ENCODE results near the gene SMYD3. TPM values are rescaled to one million over a fixed set of nuclear protein-coding genes. Genes with fewer than 3 reads are reported as not detected.

The SMYD3 gene
- total RNA-seq, 2 donors from 2014 or later, result 13.5 to 20.8 TPM

- ATAC-seq (no peak), DNase-seq (no peak)
- Histone ChIP-seq H3K4me3 (no peak overlapping the region), H3K4me1 (peaks cover 4% of the 10 kb centered on the region), H3K27me3 (no peaks in the 10 kb centered on the region), H3K9me3 (peaks cover 0 to 27% (median 0%) of the 10 kb centered on the region in 3 donors), H3K27ac (no peak overlapping the region), H3K36me3 (replicated peaks in 1 of 2; ENCODE audit: insufficient read depth in 1 of 2, low read depth in 2 of 2) (no peaks in the 10 kb centered on the region)
- intact Hi-C loops (cut with DNase I), result no loop called here
- WGBS, 2 donors, result 80 to 81% methylated on average over 2 to 7 of the region's 7 CpGs
- no peak for TF ChIP-seq POLR2A (IDR thresholded peaks at IDR 0.05)
- TF ChIP-seq, protein P1, sequence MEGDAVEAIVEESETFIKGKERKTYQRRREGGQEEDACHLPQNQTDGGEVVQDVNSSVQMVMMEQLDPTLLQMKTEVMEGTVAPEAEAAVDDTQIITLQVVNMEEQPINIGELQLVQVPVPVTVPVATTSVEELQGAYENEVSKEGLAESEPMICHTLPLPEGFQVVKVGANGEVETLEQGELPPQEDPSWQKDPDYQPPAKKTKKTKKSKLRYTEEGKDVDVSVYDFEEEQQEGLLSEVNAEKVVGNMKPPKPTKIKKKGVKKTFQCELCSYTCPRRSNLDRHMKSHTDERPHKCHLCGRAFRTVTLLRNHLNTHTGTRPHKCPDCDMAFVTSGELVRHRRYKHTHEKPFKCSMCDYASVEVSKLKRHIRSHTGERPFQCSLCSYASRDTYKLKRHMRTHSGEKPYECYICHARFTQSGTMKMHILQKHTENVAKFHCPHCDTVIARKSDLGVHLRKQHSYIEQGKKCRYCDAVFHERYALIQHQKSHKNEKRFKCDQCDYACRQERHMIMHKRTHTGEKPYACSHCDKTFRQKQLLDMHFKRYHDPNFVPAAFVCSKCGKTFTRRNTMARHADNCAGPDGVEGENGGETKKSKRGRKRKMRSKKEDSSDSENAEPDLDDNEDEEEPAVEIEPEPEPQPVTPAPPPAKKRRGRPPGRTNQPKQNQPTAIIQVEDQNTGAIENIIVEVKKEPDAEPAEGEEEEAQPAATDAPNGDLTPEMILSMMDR (IDR thresholded peaks at IDR 0.05), result no peak
Measured at GRCh38 chr1:246512230-246512629, 5.2 kb upstream of the SMYD3 start.

- intact Hi-C loops (cut with DNase I), result no loop called here
- ATAC-seq (no peak), DNase-seq (no peak)
- TF ChIP-seq, protein P1 (IDR thresholded peaks at IDR 0.05), result no peak
- no peak for TF ChIP-seq POLR2A (IDR thresholded peaks at IDR 0.05)
- Histone ChIP-seq H3K9me3 (peaks cover 0 to 24% (median 0%) of the 10 kb centered on the region in 3 donors), H3K4me1 (peaks cover 8% of the 10 kb centered on the region), H3K4me3 (no peak overlapping the region), H3K27ac (no peak overlapping the region), H3K27me3 (no peaks in the 10 kb centered on the region), H3K36me3 (replicated peaks in 1 of 2; ENCODE audit: insufficient read depth in 1 of 2, low read depth in 2 of 2) (no peaks in the 10 kb centered on the region)
- 91 to 96% methylated on average over 6 to 7 of the region's 7 CpGs for WGBS, 2 donors
Measured at GRCh38 chr1:246511203-246511602, 4.1 kb upstream of the SMYD3 start.

- intact Hi-C loops (cut with DNase I), result no loop called here
- TF ChIP-seq POLR2A (IDR thresholded peaks at IDR 0.05), result no peak
- TF ChIP-seq, protein P1 (IDR thresholded peaks at IDR 0.05), result no peak
Measured at GRCh38 chr1:246510147-246511030, 3.3 kb upstream of the SMYD3 start.

DNA sequence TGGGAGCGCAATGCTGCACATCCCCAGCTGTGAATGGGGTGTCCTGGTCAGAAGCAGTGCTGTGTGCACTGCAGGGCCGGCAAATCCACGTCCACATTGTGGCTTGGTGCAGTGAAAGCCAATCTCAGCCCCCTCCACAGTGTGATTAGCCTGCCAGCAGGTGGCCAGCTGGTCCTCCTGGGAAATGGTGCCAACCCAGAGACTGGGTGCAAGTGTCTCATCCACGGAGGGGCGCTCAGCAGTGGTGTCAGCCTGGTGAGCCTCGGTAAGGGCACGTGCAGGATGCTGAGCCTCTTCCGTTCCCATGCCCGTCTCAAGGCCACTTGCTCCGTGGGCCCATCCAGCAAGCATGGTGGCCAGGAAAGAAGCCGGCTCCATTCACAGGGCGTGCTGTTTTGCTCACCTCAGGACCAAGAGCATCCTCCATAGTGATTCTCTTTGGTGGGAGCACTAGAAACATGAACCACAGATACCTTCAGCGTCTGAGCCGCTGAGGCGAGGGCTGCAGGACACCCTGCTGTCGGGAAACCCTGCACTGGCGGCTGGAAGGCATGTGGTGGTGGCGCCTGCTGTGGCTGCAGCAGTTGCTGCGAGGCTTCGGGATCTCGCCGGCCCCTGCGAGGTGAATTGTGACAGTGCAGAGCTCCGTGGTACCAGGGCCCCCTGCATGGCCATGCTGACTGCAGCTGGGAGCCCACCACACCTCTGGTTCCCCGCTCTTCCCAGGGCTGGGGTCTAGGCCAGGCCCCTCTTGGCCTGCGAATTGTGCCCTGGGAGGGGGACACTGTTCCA lies 2.0 kb upstream of the SMYD3 start:
- no peak for ATAC-seq
- WGBS, 2 donors, result 75 to 87% methylated on average over 1 to 25 of the region's 26 CpGs

More at GRCh38 chr1:246510147-246511030, 3.3 kb upstream of the SMYD3 start:
- 81 to 84% methylated on average over 5 to 11 of the region's 13 CpGs for WGBS, 2 donors
- no peaks in the 10 kb centered on the region for H3K27me3 ChIP-seq
- H3K4me3 ChIP-seq, result no peak overlapping the region
- H3K4me1 ChIP-seq, result peaks cover 12% of the 10 kb centered on the region
- DNase-seq (no peak), ATAC-seq (no peak)
- H3K9me3 ChIP-seq, result peaks cover 0 to 15% (median 0%) of the 10 kb centered on the region in 3 donors
- no peak overlapping the region for H3K27ac ChIP-seq
- H3K36me3 ChIP-seq (replicated peaks in 1 of 2; ENCODE audit: insufficient read depth in 1 of 2, low read depth in 2 of 2), result no peaks in the 10 kb centered on the region

GRCh38 chr1:246506367-246506673 lies 759 bp downstream of the SMYD3 start:
- peaks cover 12% of the 10 kb centered on the region for H3K4me1 ChIP-seq
- intact Hi-C loops (cut with DNase I), result no loop called here
- TF ChIP-seq, protein P1 (IDR thresholded peaks at IDR 0.05), result no peak
- TF ChIP-seq POLR2A (IDR thresholded peaks at IDR 0.05), result no peak
- DNase-seq (no peak), ATAC-seq (no peak)
- H3K27me3 ChIP-seq, result no peaks in the 10 kb centered on the region
- peak overlapping the region in 1 of 4 donors; percentile 48 for H3K27ac ChIP-seq
- WGBS, 2 donors, result 4 to 5% methylated on average over 9 of the region's 9 CpGs
- no peaks in the 10 kb centered on the region for H3K36me3 ChIP-seq (replicated peaks in 1 of 2; ENCODE audit: insufficient read depth in 1 of 2, low read depth in 2 of 2)
- H3K4me3 ChIP-seq, result peak overlapping the region; percentile 80 to 98
- H3K9me3 ChIP-seq, result no peaks in the 10 kb centered on the region

More for the DNA sequence above, 2.0 kb upstream of the SMYD3 start:
- H3K27ac ChIP-seq, result no peak overlapping the region
- TF ChIP-seq POLR2A (IDR thresholded peaks at IDR 0.05), result no peak
- peaks cover 12% of the 10 kb centered on the region for H3K4me1 ChIP-seq
- no peak overlapping the region for H3K4me3 ChIP-seq
- H3K27me3 ChIP-seq, result no peaks in the 10 kb centered on the region
- DNase-seq, result no peak
- H3K36me3 ChIP-seq (replicated peaks in 1 of 2; ENCODE audit: insufficient read depth in 1 of 2, low read depth in 2 of 2), result no peaks in the 10 kb centered on the region
- peaks cover 0 to 2% (median 0%) of the 10 kb centered on the region in 3 donors for H3K9me3 ChIP-seq
- intact Hi-C loops (cut with DNase I), result no loop called here
